Inferior parietal cortex (tissue), 1 donor: ENCODE measurements around the gene IP6K1.
"Not testable (repeated sequence)": the region's sequence is repeated elsewhere in the genome, so short reads cannot be mapped to it uniquely, and the experiment has no call there.

ENCODE experiments used
- DNase-seq: peaks from one replicate; pipeline ENCODE4 v3.0.0-alpha.2; 2016; ENCODE audit errors: extremely low spot score

IP6K1 gene

GRCh38 chr3:49712166-49712565 lies 74.2 kb downstream of the IP6K1 start:
- no peak for DNase-seq

GRCh38 chr3:49711489-49711888 lies 74.9 kb downstream of the IP6K1 start:
- DNase-seq = no peak

GRCh38 chr3:49709852-49710251 lies 76.5 kb downstream of the IP6K1 start:
- no peak for DNase-seq

- no peak for DNase-seq
Measured at GRCh38 chr3:49707113-49707480, 79.2 kb downstream of the IP6K1 start.

- no peak for DNase-seq
Measured at GRCh38 chr3:49706456-49707112, 79.8 kb downstream of the IP6K1 start.

GRCh38 chr3:49705390-49705960 lies 80.9 kb downstream of the IP6K1 start:
- no peak for DNase-seq

GRCh38 chr3:49704629-49705028 lies 81.7 kb downstream of the IP6K1 start:
- no peak for DNase-seq

GRCh38 chr3:49703956-49704355 lies 82.4 kb downstream of the IP6K1 start:
- DNase-seq = no peak

- peak; percentile 72 for DNase-seq
Measured at GRCh38 chr3:49703443-49703927, 82.9 kb downstream of the IP6K1 start.

- no peak for DNase-seq
Measured at GRCh38 chr3:49702672-49703071, 83.7 kb downstream of the IP6K1 start.

- DNase-seq = no peak
Measured at GRCh38 chr3:49701388-49702077, 84.8 kb downstream of the IP6K1 start.

GRCh38 chr3:49700453-49701128 lies 85.8 kb downstream of the IP6K1 start:
- DNase-seq = no peak

- no peak for DNase-seq
Measured at GRCh38 chr3:49700014-49700413, 86.3 kb downstream of the IP6K1 start.

- no peak for DNase-seq
Measured at GRCh38 chr3:49699281-49699979, 86.9 kb downstream of the IP6K1 start.

GRCh38 chr3:49695350-49696015 lies 90.9 kb downstream of the IP6K1 start:
- DNase-seq = not testable (repeated sequence)

GRCh38 chr3:49694409-49695070 lies 91.8 kb downstream of the IP6K1 start:
- not testable (repeated sequence) for DNase-seq

- DNase-seq = not testable (repeated sequence)
Measured at GRCh38 chr3:49691481-49691880, 94.9 kb downstream of the IP6K1 start.

- not testable (repeated sequence) for DNase-seq
Measured at GRCh38 chr3:49690856-49691255, 95.5 kb downstream of the IP6K1 start.

GRCh38 chr3:49689908-49690624 lies 96.3 kb downstream of the IP6K1 start:
- DNase-seq = not testable (repeated sequence)
